RPMI7951 (cell line): ENCODE results near the gene NDUFA13. TPM values are rescaled to one million over a fixed set of nuclear protein-coding genes. Genes with fewer than 3 reads are reported as not detected.

ENCODE experiments used
- DNase-seq: peaks from one replicate; pipeline ENCODE4 v3.0.0-alpha.2; 2012; ENCODE audit warnings: low read depth
- total RNA-seq: library from RNA; depleted of rRNA; stranded (reverse); fragments of >200 nt; shearing (Covaris generic); gene quantifications from 2 replicates; pipeline ENCODE4 v1.2.3, GENCODE V29; 2014; rRNA removed

Gene NDUFA13
- total RNA-seq, 1 experiment from 2014 or later, result 300 TPM

DNA sequence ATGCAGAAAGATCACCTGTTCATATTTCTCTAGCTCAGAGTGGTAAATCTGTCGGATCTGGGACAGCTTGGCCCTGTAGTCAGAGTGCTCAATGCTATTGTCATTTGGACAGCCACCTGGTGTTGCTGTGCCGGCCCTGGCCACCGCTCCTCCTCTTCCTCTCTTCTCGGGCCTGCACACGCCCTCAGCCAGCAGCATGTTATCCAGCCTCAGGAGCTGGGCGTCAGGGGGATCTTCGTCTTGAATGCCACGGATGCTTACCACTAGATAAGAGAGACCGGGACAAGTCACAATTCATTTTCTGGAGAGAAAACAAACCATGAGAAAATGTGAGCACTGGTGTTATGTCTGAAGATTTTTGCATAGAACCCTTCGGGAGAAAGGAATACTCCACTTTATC is 54.5 kb downstream of the NDUFA13 start:
- DNase-seq, result no peak

DNA sequence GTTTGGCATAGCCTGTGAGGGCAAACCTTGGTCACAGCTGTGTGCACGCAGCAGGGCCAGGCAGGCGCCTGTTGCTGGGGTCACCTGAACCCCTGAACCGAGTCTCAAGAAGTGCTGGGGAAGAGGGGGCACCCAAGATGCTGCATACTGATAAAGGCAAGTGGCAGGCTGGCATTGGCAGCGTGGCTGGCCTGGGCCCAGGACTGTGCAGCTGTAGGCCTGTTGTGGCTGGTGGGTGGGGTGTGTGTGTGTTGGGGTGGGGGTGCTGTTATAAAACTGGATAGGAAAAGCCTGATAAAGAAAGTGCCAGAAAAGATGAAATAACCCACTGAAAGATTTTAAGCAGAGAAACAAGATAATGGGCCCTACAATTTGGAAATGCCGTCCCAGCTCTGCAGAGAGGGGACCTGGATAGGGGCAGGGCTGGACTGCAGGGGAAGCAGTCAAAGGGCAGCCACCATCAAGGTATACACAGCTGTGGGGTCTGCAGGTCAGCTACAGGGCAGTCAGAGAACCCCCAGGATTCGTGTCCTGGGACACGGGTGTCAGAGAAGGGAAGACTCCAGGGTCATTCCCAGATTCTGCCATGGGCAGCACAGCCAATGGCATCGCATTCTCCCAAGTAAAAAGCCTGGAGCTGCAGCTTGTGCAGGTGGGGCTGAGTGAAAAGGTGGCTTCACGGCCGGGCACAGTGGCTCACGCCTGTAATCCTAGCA is 55.2 kb downstream of the NDUFA13 start:
- no peak for DNase-seq

DNA sequence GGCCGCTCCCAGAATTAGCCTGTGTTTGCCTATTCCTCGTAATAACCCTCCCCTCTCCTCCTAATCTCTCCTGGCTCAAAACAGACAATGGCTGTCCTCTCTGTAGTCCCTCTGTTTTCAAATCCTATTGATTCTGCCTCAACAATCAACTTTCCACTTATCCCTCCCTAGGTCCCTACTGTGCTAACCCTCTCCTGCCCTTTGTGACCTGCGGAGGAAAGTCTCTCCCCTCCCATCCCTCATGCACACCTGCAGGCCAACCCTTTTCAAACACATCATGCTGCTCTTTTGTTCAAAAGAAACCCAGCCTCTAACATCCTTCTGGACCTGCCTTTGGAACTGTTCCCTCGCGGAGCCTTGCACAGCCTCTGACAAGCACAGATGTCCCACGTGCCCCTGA is 59.4 kb downstream of the NDUFA13 start:
- DNase-seq, result no peak

Other genes starting within 250 kb of the NDUFA13 start
- 0.29 TPM in 1 of 2 replicates, not detected in the other for gene TM6SF2, start 242.9 kb upstream of the NDUFA13 start, total RNA-seq
- gene SUGP1, start 195.7 kb upstream of the NDUFA13 start, total RNA-seq, result 11.7 and 29.3 TPM in 2 replicates
- 15.6 and 22.6 TPM in 2 replicates for gene MAU2, start 195.4 kb upstream of the NDUFA13 start, total RNA-seq
- 21.9 and 23.9 TPM in 2 replicates for gene GATAD2A, start 110.5 kb upstream of the NDUFA13 start, total RNA-seq
- gene TSSK6, start 677 bp upstream of the NDUFA13 start, total RNA-seq, result 0.68 and 0.96 TPM in 2 replicates
- gene YJEFN3, start 12.7 kb downstream of the NDUFA13 start, total RNA-seq, result 0.12 TPM in 1 of 2 replicates, not detected in the other
- gene CILP2, start 22.0 kb downstream of the NDUFA13 start, total RNA-seq, result under 0.01 and 0.20 TPM in 2 replicates
- gene PBX4, start 102.5 kb downstream of the NDUFA13 start, total RNA-seq, result 2.1 and 3.0 TPM in 2 replicates
- 0.72 and 1.4 TPM in 2 replicates for gene LPAR2, start 112.0 kb downstream of the NDUFA13 start, total RNA-seq
- gene GMIP, start 127.4 kb downstream of the NDUFA13 start, total RNA-seq, result 2.3 and 3.3 TPM in 2 replicates
- gene ATP13A1, start 147.5 kb downstream of the NDUFA13 start, total RNA-seq, result 21.3 and 34.7 TPM in 2 replicates
- gene ZNF101, start 152.6 kb downstream of the NDUFA13 start, total RNA-seq, result 5.2 and 9.3 TPM in 2 replicates
- gene ZNF14, start 216.9 kb downstream of the NDUFA13 start, total RNA-seq, result 4.9 and 5.4 TPM in 2 replicates